ENCODE data around the gene ARNT2.

Gene ARNT2

GRCh38 chr15:80580106-80580505 lies 175.9 kb downstream of the ARNT2 start:
- no peak for TF ChIP-seq CTCF (IDR thresholded peaks at IDR 0.05; ENCODE audit: low read depth, low read length)
- no peak overlapping the region for H3K4me3 ChIP-seq (ENCODE audit: low read depth, low read length)

GRCh38 chr15:80580536-80581260 lies 176.5 kb downstream of the ARNT2 start:
- no peak overlapping the region for H3K4me3 ChIP-seq (ENCODE audit: low read depth, low read length)
- TF ChIP-seq CTCF (IDR thresholded peaks at IDR 0.05; ENCODE audit: low read depth, low read length) = no peak

- no peak overlapping the region for H3K4me3 ChIP-seq (ENCODE audit: low read depth, low read length)
- no peak for TF ChIP-seq CTCF (IDR thresholded peaks at IDR 0.05; ENCODE audit: low read depth, low read length)
These were observed 177.8 kb downstream of the ARNT2 start for GRCh38 chr15:80581976-80582375.

GRCh38 chr15:80582816-80583423 lies 178.7 kb downstream of the ARNT2 start:
- H3K4me3 ChIP-seq (ENCODE audit: low read depth, low read length) = no peak overlapping the region
- no peak for TF ChIP-seq CTCF (IDR thresholded peaks at IDR 0.05; ENCODE audit: low read depth, low read length)

- no peak for TF ChIP-seq CTCF (IDR thresholded peaks at IDR 0.05; ENCODE audit: low read depth, low read length)
- H3K4me3 ChIP-seq (ENCODE audit: low read depth, low read length) = no peak overlapping the region
These were observed 180.4 kb downstream of the ARNT2 start for GRCh38 chr15:80584561-80584964.

GRCh38 chr15:80584973-80585525 lies 180.9 kb downstream of the ARNT2 start:
- no peak overlapping the region for H3K4me3 ChIP-seq (ENCODE audit: low read depth, low read length)
- no peak for TF ChIP-seq CTCF (IDR thresholded peaks at IDR 0.05; ENCODE audit: low read depth, low read length)

GRCh38 chr15:80585544-80586018 lies 181.4 kb downstream of the ARNT2 start:
- no peak for TF ChIP-seq CTCF (IDR thresholded peaks at IDR 0.05; ENCODE audit: low read depth, low read length)
- no peak overlapping the region for H3K4me3 ChIP-seq (ENCODE audit: low read depth, low read length)
